A549 (cell line): ENCODE measurements around the gene CAMTA1. TPM values are rescaled to one million over a fixed set of nuclear protein-coding genes. Genes with fewer than 3 reads are reported as not detected.

Experiments used
- ATAC-seq, 2 experiments: fragments of 200-7000 bp in 1 of 2; fragments of >200 bp in 1 of 2; cut with Nextera tagmentation in 1 of 2; cut with Tn5 transposase in 1 of 2; 3 replicates each; pipeline versions ENCODE4 v1.8.0 to v1.9.1; 2018 to 2020; ENCODE audit warnings: mild to moderate bottlenecking in 1 of 2, moderate library complexity in 1 of 2
- CTCF ChIA-PET: fragments of 300-600 bp; sonication (Branson Sonifier 250); formaldehyde crosslinking; extraction: SDS; loops from one replicate; lab custom pipeline; 2021; ENCODE audit warnings: antibody characterized with exemption, inconsistent platforms; lab: Yijun Ruan, JAX
- POLR2A ChIA-PET: fragments of 350-600 bp; formaldehyde crosslinking; extraction: SDS; loops from one replicate; lab custom pipeline; 2021; ENCODE audit warnings: antibody characterized with exemption, inconsistent platforms; lab: Yijun Ruan, JAX
- DNase-seq, 2 experiments: peaks; one replicate each; pipeline versions ENCODE4 v3.0.0 to v3.0.0-alpha.2; 2011 to 2016; ENCODE audit warnings: low read depth in 1 of 2, low spot score in 1 of 2
- FAIRE-seq: peaks from 2 replicates; lab custom pipeline; 2011; peaks lifted over from hg19 to GRCh38; lab: Jason Lieb, UNC
- H3K27ac ChIP-seq, 2 experiments: fragments of >200 bp; sonication (Bioruptor Twin); formaldehyde crosslinking; 3 replicates each; pipeline ENCODE4 v1.5.1; 2016 to 2017
- H3K4me1 ChIP-seq: fragments of >200 bp; sonication (Bioruptor Twin); formaldehyde crosslinking; 3 replicates; pipeline ENCODE4 v1.6.1; 2016
- H3K4me2 ChIP-seq: fragments of >200 bp; sonication (Bioruptor Twin); formaldehyde crosslinking; 3 replicates; pipeline ENCODE4 v1.6.1; 2016
- H3K4me3 ChIP-seq: fragments of >200 bp; sonication (Bioruptor Twin); formaldehyde crosslinking; 3 replicates; pipeline ENCODE4 v1.5.1; 2016
- H3K9me3 ChIP-seq: fragments of >200 bp; sonication (Bioruptor Twin); formaldehyde crosslinking; 3 replicates; pipeline ENCODE4 v1.6.1; 2016
- BCL3 ChIP-seq: fragments of >200 bp; sonication (Bioruptor Twin); formaldehyde crosslinking; IDR thresholded peaks from 3 replicates; pipeline ENCODE4 v1.6.1; 2016
- CEBPB ChIP-seq, 2 experiments: fragments of >200 bp in 1 of 2; sonication (Bioruptor Twin) in 1 of 2; formaldehyde crosslinking in 1 of 2; IDR thresholded peaks; 2 replicates each; pipeline ENCODE4 v1.6.1; 2012 to 2016
- CHD4 ChIP-seq: fragments of 200-600 bp; sonication (generic); IDR thresholded peaks from 2 replicates; pipeline ENCODE4 v1.6.1; 2016; ENCODE audit warnings: antibody characterized with exemption, mild to moderate bottlenecking, borderline replicate concordance
- EHMT2 ChIP-seq: fragments of 200-600 bp; sonication (generic); IDR thresholded peaks from 2 replicates; pipeline ENCODE4 v1.6.1; 2016; ENCODE audit warnings: antibody characterized with exemption, low read depth, mild to moderate bottlenecking, moderate library complexity
- EP300 ChIP-seq, 2 experiments: fragments of >200 bp; sonication (Bioruptor Twin); formaldehyde crosslinking; IDR thresholded peaks; 2 replicates in 1 of 2; 3 replicates in 1 of 2; pipeline ENCODE4 v1.6.1; 2016 to 2017
- ESRRA ChIP-seq: fragments of 150-350 bp; IDR thresholded peaks from 2 replicates; pipeline ENCODE4 v1.6.1; 2014; ENCODE audit warnings: mild to moderate bottlenecking, low read length, borderline replicate concordance
- HES2 ChIP-seq: fragments of >200 bp; sonication (Bioruptor Twin); formaldehyde crosslinking; IDR thresholded peaks from 2 replicates; pipeline ENCODE4 v1.6.1; 2016
- JUN ChIP-seq, 2 experiments: fragments of >200 bp; sonication (Bioruptor Twin); formaldehyde crosslinking; IDR thresholded peaks; 2 replicates in 1 of 2; 3 replicates in 1 of 2; pipeline ENCODE4 v1.6.1; 2016 to 2017
- JUNB ChIP-seq: fragments of >200 bp; sonication (Bioruptor Twin); formaldehyde crosslinking; IDR thresholded peaks from 2 replicates; pipeline ENCODE4 v1.6.1; 2016
- MAX ChIP-seq: IDR thresholded peaks from 2 replicates; pipeline ENCODE4 v1.6.1; 2012
- MYC ChIP-seq: IDR thresholded peaks from 2 replicates; pipeline ENCODE4 v1.6.1; 2012; ENCODE audit warnings: mild to moderate bottlenecking, inconsistent platforms, low read length, improper control_type of control experiment, borderline replicate concordance
- NPAS2 ChIP-seq: fragments of 250-450 bp; sonication (Bioruptor Pico); IDR thresholded peaks from 2 replicates; pipeline ENCODE4 v1.8.0; 2022; ENCODE audit warnings: mild to moderate bottlenecking, moderate library complexity, borderline replicate concordance
- NR3C1 ChIP-seq: fragments of >200 bp; sonication (Bioruptor Twin); formaldehyde crosslinking; IDR thresholded peaks from 3 replicates; pipeline ENCODE4 v1.6.1; 2017
- PBX3 ChIP-seq: IDR thresholded peaks from 2 replicates; pipeline ENCODE4 v1.6.1; 2012
- POLR2A ChIP-seq: IDR thresholded peaks from 2 replicates; pipeline ENCODE4 v1.6.1; 2012; ENCODE audit warnings: mild to moderate bottlenecking, low read length
- POLR2AphosphoS2 ChIP-seq: conservative IDR thresholded peaks from 2 replicates; pipeline ENCODE4 v1.6.1; 2012; ENCODE audit warnings: low read length, improper control_type of control experiment, inconsistent platforms
- RAD21 ChIP-seq, 2 experiments: fragments of >200 bp in 1 of 2; sonication (Bioruptor Twin) in 1 of 2; formaldehyde crosslinking in 1 of 2; IDR thresholded peaks in 1 of 2; conservative IDR thresholded peaks in 1 of 2; 2 replicates in 1 of 2; 3 replicates in 1 of 2; pipeline ENCODE4 v1.6.1; 2012 to 2018; ENCODE audit warnings: inconsistent platforms in 1 of 2
- RARB ChIP-seq: fragments of 250-450 bp; sonication (Bioruptor Pico); IDR thresholded peaks from 2 replicates; pipeline ENCODE4 v1.8.0; 2021; ENCODE audit warnings: mild to moderate bottlenecking, moderate library complexity
- RCOR1 ChIP-seq: fragments of 150-350 bp; IDR thresholded peaks from 2 replicates; pipeline ENCODE4 v1.6.1; 2014; ENCODE audit warnings: antibody characterized with exemption, low read length, low read depth
- RNF2 ChIP-seq: fragments of 200-600 bp; sonication (generic); IDR thresholded peaks from 2 replicates; pipeline ENCODE4 v1.6.1; 2016; ENCODE audit warnings: low read depth, mild to moderate bottlenecking, antibody characterized with exemption, moderate library complexity, borderline replicate concordance
- SMC3 ChIP-seq: fragments of >200 bp; sonication (Bioruptor Twin); formaldehyde crosslinking; IDR thresholded peaks from 3 replicates; pipeline ENCODE4 v1.6.1; 2018; ENCODE audit warnings: inconsistent platforms
- SREBF2 ChIP-seq: fragments of 450-650 bp; IDR thresholded peaks from 2 replicates; pipeline ENCODE4 v1.6.1; 2014; ENCODE audit warnings: mild to moderate bottlenecking, moderate library complexity
- WGBS: methylation state at CpG from one replicate; pipeline ENCODE4 v1.1.6; 2017; ENCODE audit errors: missing lambda C conversion rate; 5-methylcytosine and 5-hydroxymethylcytosine counted together
- polyA plus RNA-seq, 4 experiments: library from polyadenylated mRNA; depleted of rRNA in 3 of 4; stranded (reverse); fragments of >200 nt; fragmentation: RNase III in 1 of 4; extraction: RNeasy Plus Mini Kit Qiagen cat#74134 plus additional on column Dnase treatment in 1 of 4; gene quantifications; 2 replicates in 3 of 4; 3 replicates in 1 of 4; pipeline ENCODE4 v1.2.3, GENCODE V29; 2011 to 2017
- TF ChIP-seq, protein P1 (sequence below): fragments of 200-600 bp; sonication (generic); IDR thresholded peaks from 2 replicates; pipeline ENCODE4 v1.6.1; 2016; ENCODE audit warnings: antibody characterized with exemption, mild to moderate bottlenecking, moderate library complexity
- TF ChIP-seq, protein P2 (sequence below): fragments of >200 bp; sonication (Bioruptor Twin); formaldehyde crosslinking; IDR thresholded peaks from 3 replicates; pipeline ENCODE4 v1.5.1; 2016

The CAMTA1 gene
- polyA plus RNA-seq, 2 of the 4 experiments (the other 2 are of a cell fraction), result 58.8 to 75.0 TPM

- ChIA-PET CTCF (no interaction called here), POLR2A (no interaction called here)
- Histone ChIP-seq H3K4me2 (no peak overlapping the region), H3K4me3 (no peak overlapping the region), H3K9me3 (no peaks in the 10 kb centered on the region), H3K4me1 (no peaks in the 10 kb centered on the region), H3K27ac (no peak overlapping the region)
- ATAC-seq, result no peak
- no peak for FAIRE-seq
- no peak for DNase-seq
- WGBS, result 84% methylated on average over 11 of the region's 11 CpGs
- TF ChIP-seq, protein P1, sequence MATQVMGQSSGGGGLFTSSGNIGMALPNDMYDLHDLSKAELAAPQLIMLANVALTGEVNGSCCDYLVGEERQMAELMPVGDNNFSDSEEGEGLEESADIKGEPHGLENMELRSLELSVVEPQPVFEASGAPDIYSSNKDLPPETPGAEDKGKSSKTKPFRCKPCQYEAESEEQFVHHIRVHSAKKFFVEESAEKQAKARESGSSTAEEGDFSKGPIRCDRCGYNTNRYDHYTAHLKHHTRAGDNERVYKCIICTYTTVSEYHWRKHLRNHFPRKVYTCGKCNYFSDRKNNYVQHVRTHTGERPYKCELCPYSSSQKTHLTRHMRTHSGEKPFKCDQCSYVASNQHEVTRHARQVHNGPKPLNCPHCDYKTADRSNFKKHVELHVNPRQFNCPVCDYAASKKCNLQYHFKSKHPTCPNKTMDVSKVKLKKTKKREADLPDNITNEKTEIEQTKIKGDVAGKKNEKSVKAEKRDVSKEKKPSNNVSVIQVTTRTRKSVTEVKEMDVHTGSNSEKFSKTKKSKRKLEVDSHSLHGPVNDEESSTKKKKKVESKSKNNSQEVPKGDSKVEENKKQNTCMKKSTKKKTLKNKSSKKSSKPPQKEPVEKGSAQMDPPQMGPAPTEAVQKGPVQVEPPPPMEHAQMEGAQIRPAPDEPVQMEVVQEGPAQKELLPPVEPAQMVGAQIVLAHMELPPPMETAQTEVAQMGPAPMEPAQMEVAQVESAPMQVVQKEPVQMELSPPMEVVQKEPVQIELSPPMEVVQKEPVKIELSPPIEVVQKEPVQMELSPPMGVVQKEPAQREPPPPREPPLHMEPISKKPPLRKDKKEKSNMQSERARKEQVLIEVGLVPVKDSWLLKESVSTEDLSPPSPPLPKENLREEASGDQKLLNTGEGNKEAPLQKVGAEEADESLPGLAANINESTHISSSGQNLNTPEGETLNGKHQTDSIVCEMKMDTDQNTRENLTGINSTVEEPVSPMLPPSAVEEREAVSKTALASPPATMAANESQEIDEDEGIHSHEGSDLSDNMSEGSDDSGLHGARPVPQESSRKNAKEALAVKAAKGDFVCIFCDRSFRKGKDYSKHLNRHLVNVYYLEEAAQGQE, result no peak
- no peak for TF ChIP-seq POLR2A
- TF ChIP-seq JUNB, result no peak
- no peak for TF ChIP-seq ESRRA
- no peak for TF ChIP-seq CHD4
- TF ChIP-seq, protein P2, sequence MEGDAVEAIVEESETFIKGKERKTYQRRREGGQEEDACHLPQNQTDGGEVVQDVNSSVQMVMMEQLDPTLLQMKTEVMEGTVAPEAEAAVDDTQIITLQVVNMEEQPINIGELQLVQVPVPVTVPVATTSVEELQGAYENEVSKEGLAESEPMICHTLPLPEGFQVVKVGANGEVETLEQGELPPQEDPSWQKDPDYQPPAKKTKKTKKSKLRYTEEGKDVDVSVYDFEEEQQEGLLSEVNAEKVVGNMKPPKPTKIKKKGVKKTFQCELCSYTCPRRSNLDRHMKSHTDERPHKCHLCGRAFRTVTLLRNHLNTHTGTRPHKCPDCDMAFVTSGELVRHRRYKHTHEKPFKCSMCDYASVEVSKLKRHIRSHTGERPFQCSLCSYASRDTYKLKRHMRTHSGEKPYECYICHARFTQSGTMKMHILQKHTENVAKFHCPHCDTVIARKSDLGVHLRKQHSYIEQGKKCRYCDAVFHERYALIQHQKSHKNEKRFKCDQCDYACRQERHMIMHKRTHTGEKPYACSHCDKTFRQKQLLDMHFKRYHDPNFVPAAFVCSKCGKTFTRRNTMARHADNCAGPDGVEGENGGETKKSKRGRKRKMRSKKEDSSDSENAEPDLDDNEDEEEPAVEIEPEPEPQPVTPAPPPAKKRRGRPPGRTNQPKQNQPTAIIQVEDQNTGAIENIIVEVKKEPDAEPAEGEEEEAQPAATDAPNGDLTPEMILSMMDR, result no peak
- TF ChIP-seq MYC, result no peak
- no peak for TF ChIP-seq RARB
- TF ChIP-seq SMC3, result no peak
- TF ChIP-seq PBX3, result no peak
- no peak for TF ChIP-seq RCOR1
- TF ChIP-seq HES2, result no peak
- no peak for TF ChIP-seq BCL3
- no peak for TF ChIP-seq SREBF2
- no peak for TF ChIP-seq MAX
- TF ChIP-seq POLR2AphosphoS2, result no peak
- no peak for TF ChIP-seq EP300 (IDR thresholded peaks at IDR 0.05)
- TF ChIP-seq RNF2, result no peak
- no peak for TF ChIP-seq RAD21 (conservative IDR thresholded peaks at IDR 0.05 in 1 of 2, IDR thresholded peaks at IDR 0.05 in 1 of 2)
Observed at GRCh38 chr1:7584157-7584556, 798.9 kb downstream of the CAMTA1 start.

DNA sequence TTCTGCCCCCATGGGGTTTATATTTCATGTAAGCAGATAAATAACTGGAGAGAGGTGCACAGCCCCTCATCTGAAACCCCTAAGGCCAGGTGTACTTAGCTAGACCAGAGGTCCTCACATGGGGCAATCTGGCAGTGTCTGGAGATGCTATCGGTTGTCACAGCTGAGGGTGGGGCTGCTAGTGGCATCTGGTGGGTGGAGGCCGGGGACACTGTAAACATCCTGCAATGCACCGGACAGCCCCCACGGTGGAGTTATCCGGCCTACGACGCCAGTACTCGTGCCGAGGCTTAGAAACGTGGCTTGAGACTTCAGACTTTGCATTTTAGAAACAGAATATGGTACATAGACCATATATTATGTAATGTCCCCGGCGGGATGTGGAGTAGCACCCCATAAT, 799.4 kb downstream of the CAMTA1 start:
- FAIRE-seq (no peak), DNase-seq (no peak), ATAC-seq (no peak)
- Histone ChIP-seq H3K4me3 (no peak overlapping the region), H3K4me2 (no peak overlapping the region), H3K9me3 (no peaks in the 10 kb centered on the region), H3K4me1 (no peaks in the 10 kb centered on the region), H3K27ac (no peak overlapping the region)
- POLR2A ChIA-PET, result no interaction called here
- CTCF ChIA-PET, result no interaction called here
- no peak for TF ChIP-seq JUNB
- TF ChIP-seq POLR2AphosphoS2, result no peak
- no peak for TF ChIP-seq EHMT2
- no peak for TF ChIP-seq BCL3
- no peak for TF ChIP-seq NPAS2 (CRISPR knock-in tag)
- TF ChIP-seq SMC3, result no peak
- TF ChIP-seq NR3C1, result no peak
- TF ChIP-seq JUN (IDR thresholded peaks at IDR 0.05), result no peak
- no peak for TF ChIP-seq CEBPB (IDR thresholded peaks at IDR 0.05)
- 74% methylated on average over 5 of the region's 12 CpGs for WGBS
